ENCODE results near the gene COL17A1.

Gene COL17A1

GRCh38 chr10:104029521-104029860 lies 56.2 kb downstream of the COL17A1 start:
- no peak for FAIRE-seq

- FAIRE-seq = no peak
Measured at GRCh38 chr10:104028823-104029520, 56.7 kb downstream of the COL17A1 start.

- no peak for FAIRE-seq
Measured at GRCh38 chr10:104028146-104028545, 57.5 kb downstream of the COL17A1 start.

GRCh38 chr10:104026762-104027161 lies 58.9 kb downstream of the COL17A1 start:
- no peak for FAIRE-seq

GRCh38 chr10:104025524-104025923 lies 60.2 kb downstream of the COL17A1 start:
- FAIRE-seq = no peak

GRCh38 chr10:104022026-104022425 lies 63.7 kb downstream of the COL17A1 start:
- FAIRE-seq = no peak

GRCh38 chr10:104021246-104021645 lies 64.4 kb downstream of the COL17A1 start:
- FAIRE-seq = no peak

GRCh38 chr10:104020020-104020419 lies 65.7 kb downstream of the COL17A1 start:
- FAIRE-seq = no peak

- FAIRE-seq = no peak
Measured at GRCh38 chr10:104018471-104018870, 67.2 kb downstream of the COL17A1 start.

- no peak for FAIRE-seq
Measured at GRCh38 chr10:104016661-104017060, 69.0 kb downstream of the COL17A1 start.

- no peak for FAIRE-seq
Measured at GRCh38 chr10:104014176-104014575, 71.5 kb downstream of the COL17A1 start.

GRCh38 chr10:104013489-104013888 lies 72.2 kb downstream of the COL17A1 start:
- no peak for FAIRE-seq

- FAIRE-seq = no peak
Measured at GRCh38 chr10:104011904-104012303, 73.8 kb downstream of the COL17A1 start.

GRCh38 chr10:104005172-104005863 lies 80.4 kb downstream of the COL17A1 start:
- FAIRE-seq = no peak

GRCh38 chr10:104002911-104003310 lies 82.8 kb downstream of the COL17A1 start:
- no peak for FAIRE-seq

GRCh38 chr10:103998805-103999204 lies 86.9 kb downstream of the COL17A1 start:
- no peak for FAIRE-seq

GRCh38 chr10:103995134-103995533 lies 90.5 kb downstream of the COL17A1 start:
- no peak for FAIRE-seq

GRCh38 chr10:103991393-103992128 lies 94.1 kb downstream of the COL17A1 start:
- FAIRE-seq = no peak

GRCh38 chr10:103990531-103990930 lies 95.1 kb downstream of the COL17A1 start:
- FAIRE-seq = no peak

- FAIRE-seq = no peak
Measured at GRCh38 chr10:103990121-103990520, 95.6 kb downstream of the COL17A1 start.

- FAIRE-seq = no peak
Measured at GRCh38 chr10:103986360-103986759, 99.3 kb downstream of the COL17A1 start.

- FAIRE-seq = no peak
Measured at GRCh38 chr10:103985726-103986125, 100.0 kb downstream of the COL17A1 start.

GRCh38 chr10:103983367-103983911 lies 102.2 kb downstream of the COL17A1 start:
- no peak for FAIRE-seq

GRCh38 chr10:103982639-103983038 lies 103.0 kb downstream of the COL17A1 start:
- FAIRE-seq = no peak

All from colon (tissue), 2 donors.